GM12874 (cell line): Measurements from ENCODE around the gene ATP2B2.

Experiments used
- TF ChIP-seq, protein P1 (sequence below): IDR thresholded peaks from 2 replicates; pipeline ENCODE4 v1.5.1; 2011; ENCODE audit warnings: low read depth, mild to moderate bottlenecking, control low read depth, low read length, moderate library complexity; ENCODE audit not compliant: insufficient read depth

ATP2B2 gene

DNA sequence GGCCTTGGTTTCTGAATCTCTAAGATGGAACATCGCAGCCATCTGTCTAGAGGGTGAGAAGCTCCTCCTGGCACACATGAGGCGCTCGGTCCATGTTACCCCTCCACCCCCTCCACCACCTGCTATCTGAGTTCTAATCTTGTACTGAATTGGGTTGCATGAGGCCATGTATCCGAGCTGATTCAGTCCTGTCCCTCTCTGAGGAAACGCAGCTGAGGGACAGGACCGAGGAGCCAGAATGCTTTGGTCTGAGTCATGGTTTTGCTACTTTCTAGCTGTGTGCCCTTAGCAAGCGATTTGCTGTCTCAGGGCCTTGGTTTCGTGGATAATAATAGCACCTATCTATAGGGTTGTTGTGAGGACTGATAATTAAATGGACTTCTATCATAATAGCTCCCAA, 96.7 kb downstream of the ATP2B2 start:
- TF ChIP-seq, protein P1, sequence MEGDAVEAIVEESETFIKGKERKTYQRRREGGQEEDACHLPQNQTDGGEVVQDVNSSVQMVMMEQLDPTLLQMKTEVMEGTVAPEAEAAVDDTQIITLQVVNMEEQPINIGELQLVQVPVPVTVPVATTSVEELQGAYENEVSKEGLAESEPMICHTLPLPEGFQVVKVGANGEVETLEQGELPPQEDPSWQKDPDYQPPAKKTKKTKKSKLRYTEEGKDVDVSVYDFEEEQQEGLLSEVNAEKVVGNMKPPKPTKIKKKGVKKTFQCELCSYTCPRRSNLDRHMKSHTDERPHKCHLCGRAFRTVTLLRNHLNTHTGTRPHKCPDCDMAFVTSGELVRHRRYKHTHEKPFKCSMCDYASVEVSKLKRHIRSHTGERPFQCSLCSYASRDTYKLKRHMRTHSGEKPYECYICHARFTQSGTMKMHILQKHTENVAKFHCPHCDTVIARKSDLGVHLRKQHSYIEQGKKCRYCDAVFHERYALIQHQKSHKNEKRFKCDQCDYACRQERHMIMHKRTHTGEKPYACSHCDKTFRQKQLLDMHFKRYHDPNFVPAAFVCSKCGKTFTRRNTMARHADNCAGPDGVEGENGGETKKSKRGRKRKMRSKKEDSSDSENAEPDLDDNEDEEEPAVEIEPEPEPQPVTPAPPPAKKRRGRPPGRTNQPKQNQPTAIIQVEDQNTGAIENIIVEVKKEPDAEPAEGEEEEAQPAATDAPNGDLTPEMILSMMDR = no peak

DNA sequence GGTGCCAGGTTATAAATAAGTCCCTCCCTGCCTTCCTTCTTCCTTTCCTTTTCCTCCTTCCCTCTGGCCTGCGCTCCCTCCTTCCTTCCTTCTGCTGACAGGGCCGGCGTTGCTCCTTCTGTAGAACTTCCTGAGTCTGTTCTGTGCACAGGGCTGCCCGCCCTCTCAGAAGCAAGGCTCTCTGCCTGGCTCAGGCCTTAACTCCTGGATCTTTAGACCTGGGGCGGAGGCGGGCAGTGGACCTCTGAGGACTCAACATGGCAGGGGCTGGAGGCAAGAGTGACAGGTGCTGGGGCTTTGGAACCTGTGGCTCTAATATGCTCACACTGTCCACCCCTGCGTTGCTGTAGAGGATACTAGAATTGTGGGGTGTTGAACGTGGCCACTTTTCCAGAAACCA, 98.0 kb downstream of the ATP2B2 start:
- TF ChIP-seq, protein P1 = no peak

DNA sequence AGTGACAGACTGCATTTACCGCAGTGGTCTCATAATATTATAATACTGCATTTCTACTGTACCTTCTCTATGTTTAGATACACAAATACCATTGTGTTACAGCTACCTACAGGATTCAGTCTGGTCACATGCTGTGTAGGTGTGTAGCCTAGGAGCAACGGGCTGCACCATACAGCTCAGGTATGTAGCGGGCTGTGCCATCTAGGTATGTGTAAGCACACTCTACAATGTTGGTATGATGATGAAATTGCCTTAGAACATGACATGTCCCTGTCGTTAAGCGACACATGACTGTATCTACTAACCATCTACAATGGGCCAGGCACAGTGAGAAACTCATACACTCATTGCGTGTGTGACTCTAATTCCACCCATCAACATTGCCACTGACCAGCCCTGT, 99.0 kb downstream of the ATP2B2 start:
- TF ChIP-seq, protein P1 = no peak

DNA sequence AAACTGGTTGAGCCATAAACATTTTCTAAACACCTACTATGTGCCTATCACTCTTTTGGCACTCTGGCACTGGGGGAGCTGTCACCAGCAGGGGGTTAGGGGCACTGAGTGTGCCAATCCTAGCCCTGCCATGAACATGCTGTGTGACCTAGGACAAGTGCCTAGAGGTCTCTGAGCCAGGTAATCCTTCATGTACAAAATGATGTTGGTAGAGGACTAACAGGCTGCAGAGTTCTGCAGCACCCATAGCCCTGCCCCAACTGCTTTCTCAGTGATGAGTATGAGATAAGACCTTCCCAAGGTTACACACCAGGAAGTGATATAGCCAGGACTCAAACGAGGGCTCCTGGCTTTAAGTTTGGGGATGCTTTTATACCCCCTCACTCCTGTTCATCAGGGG, 99.6 kb downstream of the ATP2B2 start:
- TF ChIP-seq, protein P1 = no peak

DNA sequence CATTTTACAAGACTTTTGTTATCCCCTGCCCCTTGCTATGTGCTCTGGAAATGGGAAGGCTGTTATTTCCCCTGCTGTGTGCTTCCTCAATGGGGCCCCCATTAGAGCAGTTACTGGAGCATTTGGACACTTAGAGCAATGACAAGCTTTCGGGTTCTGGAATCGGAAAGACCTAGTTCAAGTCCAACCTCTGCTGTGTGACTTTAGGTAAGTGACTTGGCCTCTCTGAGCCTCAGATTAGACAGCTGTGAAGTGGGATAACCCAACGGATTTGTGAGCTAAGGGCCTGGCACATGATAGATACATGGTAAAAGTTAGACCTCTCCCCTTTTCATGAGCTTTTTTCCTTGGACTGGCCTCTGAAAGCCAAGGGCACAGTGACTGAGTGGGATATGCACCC, 100.5 kb downstream of the ATP2B2 start:
- TF ChIP-seq, protein P1 = no peak

DNA sequence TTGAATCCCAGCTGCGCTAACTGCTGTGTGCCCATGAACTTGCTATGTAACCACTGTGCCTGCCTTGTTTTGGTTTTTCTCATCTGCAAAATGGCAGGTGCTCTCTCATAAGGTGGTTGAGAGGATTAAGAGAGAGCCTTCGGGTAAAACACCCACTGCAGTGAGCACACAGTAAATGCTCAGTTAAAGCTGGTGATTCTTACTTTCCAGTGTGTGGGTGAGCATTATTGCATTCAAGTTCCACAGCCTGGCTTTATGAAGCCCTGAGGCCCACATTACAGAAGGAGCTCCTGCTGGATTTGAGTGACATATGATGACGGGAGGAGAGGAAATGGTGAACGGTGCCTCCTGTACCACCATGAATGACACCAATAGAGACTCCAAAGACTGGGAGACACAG, 101.0 kb downstream of the ATP2B2 start:
- TF ChIP-seq, protein P1 = no peak

DNA sequence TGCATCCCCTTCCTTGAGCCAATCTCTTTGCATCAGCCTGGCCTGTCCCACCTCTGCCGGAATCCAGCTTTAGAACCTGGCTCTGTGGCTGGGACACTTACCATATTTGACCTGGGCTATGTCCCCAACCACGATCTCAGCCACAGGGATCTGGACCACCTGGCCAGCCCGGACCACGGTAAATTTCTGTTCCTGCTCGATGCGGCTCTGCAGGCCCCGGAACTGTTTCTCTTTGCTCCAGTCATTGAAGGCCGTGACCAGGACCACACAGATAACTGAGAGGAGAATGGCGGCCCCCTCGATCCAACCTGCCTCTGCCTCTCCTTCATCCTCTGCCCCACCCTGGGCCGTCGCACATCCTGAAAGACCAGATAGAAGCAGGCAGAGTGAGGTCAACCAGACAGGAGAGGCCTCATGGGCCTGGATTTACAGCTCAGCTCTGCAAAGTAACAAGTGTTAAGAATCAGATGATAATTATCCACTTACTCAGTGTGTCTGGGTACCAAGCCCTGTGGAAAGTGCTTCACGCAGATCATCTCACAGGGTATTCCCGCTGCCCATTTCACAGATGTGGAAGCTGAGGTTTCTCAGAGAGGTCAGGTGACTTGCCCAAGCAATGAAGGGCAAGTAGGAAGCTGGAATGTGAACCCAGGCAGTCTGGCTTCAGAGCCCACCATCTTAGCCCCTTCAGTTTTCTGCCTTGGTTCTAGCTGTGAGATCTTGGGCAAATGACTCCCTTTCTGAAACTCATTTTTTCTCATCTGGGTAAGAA, 103.2 kb downstream of the ATP2B2 start:
- TF ChIP-seq, protein P1 = no peak
